ENCODE results near the gene CREBBP. TPM values are rescaled to one million over a fixed set of nuclear protein-coding genes. Genes with fewer than 3 reads are reported as not detected.

The CREBBP gene
- total RNA-seq, 4 donors from 2014 or later, result 67.1 to 106 (median 91.0) TPM

DNA sequence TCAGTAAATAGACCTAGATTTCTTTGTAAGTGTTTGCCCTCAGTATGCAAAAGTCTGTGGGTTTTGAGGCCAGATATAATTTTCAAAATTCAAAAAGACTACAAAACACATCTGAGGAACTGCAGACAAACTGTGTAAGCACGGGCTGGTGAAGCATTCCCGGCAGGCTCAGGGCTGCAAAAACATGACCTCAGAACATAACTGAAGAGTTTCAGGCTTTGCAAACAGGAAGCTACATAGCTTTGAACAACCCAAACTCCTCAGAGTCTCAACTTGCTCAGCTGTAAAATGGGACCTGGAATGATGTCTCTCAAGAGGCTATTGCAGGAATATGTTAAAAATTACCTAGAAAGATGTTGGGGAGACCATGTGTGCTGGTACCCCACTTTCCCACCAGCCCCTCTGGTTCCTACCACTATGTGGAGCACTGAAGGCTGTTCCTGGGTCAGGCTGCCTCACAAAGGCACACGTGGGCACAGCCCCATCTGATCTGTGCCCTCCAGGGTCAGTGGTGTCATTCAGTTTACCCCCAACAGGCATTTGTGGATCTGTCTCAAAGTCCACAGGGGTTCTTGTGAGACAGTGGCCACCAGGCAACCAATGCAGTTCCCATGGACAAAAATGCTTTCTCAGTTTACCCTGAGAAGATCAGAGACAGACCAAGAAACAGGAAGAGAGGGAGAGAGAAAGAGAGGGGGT, 72.9 kb downstream of the CREBBP start:
- Histone ChIP-seq H3K4me1 (peaks cover 0 to 76% (median 12%) of the 10 kb centered on the region in 4 donors), H3K9me3 (no peaks in the 10 kb centered on the region), H3K27ac (no peak overlapping the region), H3K4me3 (no peak overlapping the region), H3K36me3 (peaks cover 0 to 36% (median 5%) of the 10 kb centered on the region in 3 donors), H3K27me3 (no peaks in the 10 kb centered on the region)
- TF ChIP-seq, protein P1, sequence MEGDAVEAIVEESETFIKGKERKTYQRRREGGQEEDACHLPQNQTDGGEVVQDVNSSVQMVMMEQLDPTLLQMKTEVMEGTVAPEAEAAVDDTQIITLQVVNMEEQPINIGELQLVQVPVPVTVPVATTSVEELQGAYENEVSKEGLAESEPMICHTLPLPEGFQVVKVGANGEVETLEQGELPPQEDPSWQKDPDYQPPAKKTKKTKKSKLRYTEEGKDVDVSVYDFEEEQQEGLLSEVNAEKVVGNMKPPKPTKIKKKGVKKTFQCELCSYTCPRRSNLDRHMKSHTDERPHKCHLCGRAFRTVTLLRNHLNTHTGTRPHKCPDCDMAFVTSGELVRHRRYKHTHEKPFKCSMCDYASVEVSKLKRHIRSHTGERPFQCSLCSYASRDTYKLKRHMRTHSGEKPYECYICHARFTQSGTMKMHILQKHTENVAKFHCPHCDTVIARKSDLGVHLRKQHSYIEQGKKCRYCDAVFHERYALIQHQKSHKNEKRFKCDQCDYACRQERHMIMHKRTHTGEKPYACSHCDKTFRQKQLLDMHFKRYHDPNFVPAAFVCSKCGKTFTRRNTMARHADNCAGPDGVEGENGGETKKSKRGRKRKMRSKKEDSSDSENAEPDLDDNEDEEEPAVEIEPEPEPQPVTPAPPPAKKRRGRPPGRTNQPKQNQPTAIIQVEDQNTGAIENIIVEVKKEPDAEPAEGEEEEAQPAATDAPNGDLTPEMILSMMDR (IDR thresholded peaks at IDR 0.05), result no peak
- TF ChIP-seq POLR2A (IDR thresholded peaks at IDR 0.05) (no peak), EP300 (IDR thresholded peaks at IDR 0.05) (no peak)
- 21 to 34% methylated on average over 3 of the region's 3 CpGs for WGBS, 2 donors
- DNase-seq (ENCODE audit: low spot score in 2 of 2), result no peak

- DNase-seq (ENCODE audit: low spot score in 2 of 2), result no peak
- peaks cover 0 to 72% (median 14%) of the 10 kb centered on the region in 4 donors for H3K4me1 ChIP-seq
- TF ChIP-seq POLR2A (IDR thresholded peaks at IDR 0.05) (no peak), EP300 (IDR thresholded peaks at IDR 0.05) (no peak)
- TF ChIP-seq, protein P1 (IDR thresholded peaks at IDR 0.05), result no peak
- WGBS, 2 donors, result 53% methylated on average over 7 of the region's 7 CpGs
- H3K27me3 ChIP-seq, result no peaks in the 10 kb centered on the region
- H3K36me3 ChIP-seq, result peaks cover 0 to 34% (median 5%) of the 10 kb centered on the region in 3 donors
- no peak overlapping the region for H3K27ac ChIP-seq
- no peaks in the 10 kb centered on the region for H3K9me3 ChIP-seq
- H3K4me3 ChIP-seq, result no peak overlapping the region
Measured at GRCh38 chr16:3804426-3805016, 76.0 kb downstream of the CREBBP start.

- TF ChIP-seq, protein P1 (IDR thresholded peaks at IDR 0.05), result no peak
- TF ChIP-seq EP300 (IDR thresholded peaks at IDR 0.05), result no peak
- WGBS, 2 donors, result 80 to 83% methylated on average over 4 of the region's 4 CpGs
- no peaks in the 10 kb centered on the region for H3K9me3 ChIP-seq
- H3K27me3 ChIP-seq, result no peaks in the 10 kb centered on the region
- H3K27ac ChIP-seq, result no peak overlapping the region
- no peak overlapping the region for H3K4me3 ChIP-seq
- peaks cover 0 to 75% (median 20%) of the 10 kb centered on the region in 4 donors for H3K4me1 ChIP-seq
- H3K36me3 ChIP-seq, result peaks cover 0 to 5% (median 0%) of the 10 kb centered on the region in 3 donors
- no peak for DNase-seq (ENCODE audit: low spot score in 2 of 2)
Measured at GRCh38 chr16:3800477-3801270, 79.8 kb downstream of the CREBBP start.

DNA sequence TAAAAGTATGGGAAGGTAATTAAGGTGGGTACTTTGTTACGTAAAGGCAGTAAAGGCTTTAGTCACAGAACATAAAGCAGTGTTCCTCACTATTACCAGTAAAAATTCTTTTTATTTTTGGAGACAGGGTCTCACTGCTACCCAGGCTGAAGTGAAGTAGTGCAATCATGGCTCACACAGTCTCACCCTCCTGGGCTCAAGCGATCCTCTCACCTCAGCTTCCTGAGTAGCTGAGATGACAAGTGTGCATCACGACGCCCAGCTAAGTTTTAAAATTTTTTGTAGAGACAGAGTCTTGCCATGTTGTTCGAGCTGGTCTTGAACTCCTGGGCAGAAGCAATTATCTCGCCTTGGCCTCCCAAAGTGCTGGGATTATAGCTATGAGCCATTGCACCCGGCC, 80.5 kb downstream of the CREBBP start:
- DNase-seq (ENCODE audit: low spot score in 2 of 2), result no peak
- Histone ChIP-seq H3K4me3 (no peak overlapping the region), H3K9me3 (no peaks in the 10 kb centered on the region), H3K4me1 (peaks cover 0 to 75% (median 20%) of the 10 kb centered on the region in 4 donors), H3K27me3 (no peaks in the 10 kb centered on the region), H3K36me3 (peaks cover 0 to 5% (median 0%) of the 10 kb centered on the region in 3 donors), H3K27ac (no peak overlapping the region)
- TF ChIP-seq POLR2A (IDR thresholded peaks at IDR 0.05) (no peak), EP300 (IDR thresholded peaks at IDR 0.05) (no peak)
- TF ChIP-seq, protein P1 (IDR thresholded peaks at IDR 0.05), result no peak
- 82 to 86% methylated on average over 7 of the region's 7 CpGs for WGBS, 2 donors
